Measurements from ENCODE around the gene CDC25C. TPM values are rescaled to one million over a fixed set of nuclear protein-coding genes. Genes with fewer than 3 reads are reported as not detected.

Gene CDC25C
- polyA plus RNA-seq, 1 of the 3 experiments (the other 2 are of a cell fraction), result 5.2 TPM

DNA sequence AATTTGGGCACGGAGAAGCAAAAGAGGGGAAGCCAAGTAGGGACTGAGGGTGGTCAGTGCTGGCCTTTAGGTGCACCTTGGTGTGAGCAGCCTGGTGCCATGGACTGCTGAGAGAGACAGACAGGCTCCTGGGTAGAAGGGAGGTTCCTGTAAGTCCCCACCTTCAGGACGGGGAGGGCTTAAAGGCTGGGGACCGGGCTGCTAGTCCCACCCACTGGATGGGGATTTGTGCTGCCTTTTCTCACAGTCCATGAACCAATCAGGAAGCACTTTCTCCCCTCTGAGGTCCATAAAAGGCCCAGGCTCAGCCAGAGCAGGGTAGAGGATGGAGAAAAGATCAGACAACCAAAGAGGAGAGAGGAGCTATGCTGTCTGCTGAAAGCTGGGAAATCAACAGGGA, 15.2 kb downstream of the CDC25C start:
- Histone ChIP-seq H3K9me2 (no peaks in the 10 kb centered on the region), H3K36me3 (replicated peaks in 1 of 2; ENCODE audit: control insufficient read depth in 1 of 2, insufficient read depth in 2 of 2, low read length in 1 of 2) (peaks cover 0 to 5% of the 10 kb centered on the region in 2 experiments), H4K20me1 (ENCODE audit: insufficient read depth) (no peaks in the 10 kb centered on the region), H3K27me3 (ENCODE audit: insufficient read depth) (no peaks in the 10 kb centered on the region), H3K27ac (ENCODE audit: low read depth in 2 of 2, low read length in 1 of 2) (no peak overlapping the region), H2AFZ (ENCODE audit: low read depth) (no peak overlapping the region), H3K4me2 (no peak overlapping the region), H3F3A (replicated peaks; ENCODE audit: insufficient read depth) (no peaks in the 10 kb centered on the region), H3K9ac (no peak overlapping the region), H3K79me2 (ENCODE audit: insufficient read depth) (no peaks in the 10 kb centered on the region), H3K4me3 (ENCODE audit: low read depth in 2 of 2, low read length in 1 of 2) (no peak overlapping the region), H3K9me3 (no peaks in the 10 kb centered on the region), H3K4me1 (ENCODE audit: control insufficient read depth in 1 of 2, insufficient read depth in 2 of 2, low read depth in 1 of 2, low read length in 1 of 2) (no peaks in the 10 kb centered on the region)
- no peak for TF ChIP-seq MAX (IDR thresholded peaks at IDR 0.05; ENCODE audit: low read depth)
- TF ChIP-seq JUND (IDR thresholded peaks at IDR 0.05), result no peak
- TF ChIP-seq USF2 (IDR thresholded peaks at IDR 0.05; ENCODE audit: borderline replicate concordance, low read depth, low read length), result no peak
- 80% methylated on average over 3 of the region's 3 CpGs for WGBS (ENCODE audit: low lambda C conversion rate)
- no peak for DNase-seq
- CTCF ChIA-PET, result interaction anchor here (0.8 to 3.5 kb wide), 4 partner anchors 11 to 280 kb away, joined by 3 to 18 read pairs (median 3); partner anchors contain the start of gene KDM3B
- POLR2A ChIA-PET, result no interaction called here

DNA sequence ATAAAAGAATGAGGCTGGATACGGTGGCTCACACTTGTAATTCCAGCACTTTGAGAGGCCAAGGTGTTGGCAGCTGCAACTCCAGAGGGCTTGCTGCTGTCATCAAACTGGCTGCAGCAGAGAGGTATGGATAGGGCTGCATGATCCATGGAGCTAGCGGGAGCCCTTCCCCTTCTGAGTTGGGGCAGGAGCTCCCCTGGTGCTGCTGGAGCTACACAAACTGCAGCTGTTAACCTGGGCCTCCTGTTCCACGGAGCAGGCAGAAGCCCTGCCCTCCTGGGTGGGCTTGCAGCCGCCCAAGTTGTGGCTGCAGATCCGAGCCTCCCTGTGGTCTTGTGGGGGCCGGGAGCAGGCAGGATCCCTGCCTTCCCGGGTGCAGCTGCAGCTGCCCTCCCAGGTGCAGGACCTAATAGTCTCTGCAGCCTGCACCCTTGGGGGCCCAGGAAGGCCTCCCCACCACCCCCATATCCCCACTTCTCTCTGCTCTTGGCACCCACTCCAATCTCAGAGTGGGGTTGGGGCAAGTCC, 15.8 kb downstream of the CDC25C start:
- Histone ChIP-seq H3K4me3 (ENCODE audit: low read depth in 2 of 2, low read length in 1 of 2) (no peak overlapping the region), H3K4me2 (no peak overlapping the region), H3K79me2 (ENCODE audit: insufficient read depth) (no peaks in the 10 kb centered on the region), H3K36me3 (replicated peaks in 1 of 2; ENCODE audit: control insufficient read depth in 1 of 2, insufficient read depth in 2 of 2, low read length in 1 of 2) (peaks cover 0 to 5% of the 10 kb centered on the region in 2 experiments), H3K27me3 (ENCODE audit: insufficient read depth) (no peaks in the 10 kb centered on the region), H3K27ac (ENCODE audit: low read depth in 2 of 2, low read length in 1 of 2) (no peak overlapping the region), H3K9me3 (no peaks in the 10 kb centered on the region), H3F3A (replicated peaks; ENCODE audit: insufficient read depth) (no peaks in the 10 kb centered on the region), H3K9ac (no peak overlapping the region), H2AFZ (ENCODE audit: low read depth) (no peak overlapping the region), H3K9me2 (no peaks in the 10 kb centered on the region), H4K20me1 (ENCODE audit: insufficient read depth) (no peaks in the 10 kb centered on the region), H3K4me1 (ENCODE audit: control insufficient read depth in 1 of 2, insufficient read depth in 2 of 2, low read depth in 1 of 2, low read length in 1 of 2) (no peaks in the 10 kb centered on the region)
- no peak for TF ChIP-seq IRF3 (IDR thresholded peaks at IDR 0.05; ENCODE audit: low read depth, low read length)
- no peak for TF ChIP-seq CHD2 (IDR thresholded peaks at IDR 0.05; ENCODE audit: low read length, partially characterized antibody)
- TF ChIP-seq ELF1 (IDR thresholded peaks at IDR 0.05), result no peak
- TF ChIP-seq, protein P1, sequence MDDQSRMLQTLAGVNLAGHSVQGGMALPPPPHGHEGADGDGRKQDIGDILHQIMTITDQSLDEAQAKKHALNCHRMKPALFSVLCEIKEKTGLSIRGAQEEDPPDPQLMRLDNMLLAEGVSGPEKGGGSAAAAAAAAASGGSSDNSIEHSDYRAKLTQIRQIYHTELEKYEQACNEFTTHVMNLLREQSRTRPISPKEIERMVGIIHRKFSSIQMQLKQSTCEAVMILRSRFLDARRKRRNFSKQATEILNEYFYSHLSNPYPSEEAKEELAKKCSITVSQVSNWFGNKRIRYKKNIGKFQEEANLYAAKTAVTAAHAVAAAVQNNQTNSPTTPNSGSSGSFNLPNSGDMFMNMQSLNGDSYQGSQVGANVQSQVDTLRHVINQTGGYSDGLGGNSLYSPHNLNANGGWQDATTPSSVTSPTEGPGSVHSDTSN (IDR thresholded peaks at IDR 0.05), result no peak
- TF ChIP-seq MEF2A (IDR thresholded peaks at IDR 0.05; ENCODE audit: borderline replicate concordance, low read depth), result no peak
- no peak for TF ChIP-seq SMC3 (IDR thresholded peaks at IDR 0.05; ENCODE audit: low read depth, low read length)
- no peak for TF ChIP-seq CTCF (IDR thresholded peaks at IDR 0.05)
- TF ChIP-seq TAF1 (IDR thresholded peaks at IDR 0.05; ENCODE audit: borderline replicate concordance, low read depth, low read length), result no peak
- no peak for TF ChIP-seq FOXJ3 (CRISPR knock-in tag; IDR thresholded peaks at IDR 0.05)
- TF ChIP-seq RAD21 (IDR thresholded peaks at IDR 0.05; ENCODE audit: low read length), result no peak
- CTCF ChIA-PET, result interaction anchor here (0.9 kb wide), 1 partner anchor 11 kb away, joined by 3 read pairs; no protein-coding TSS in a partner anchor
- POLR2A ChIA-PET, result no interaction called here
- WGBS (ENCODE audit: low lambda C conversion rate), result 87% methylated on average over 1 of the region's 7 CpGs
- no peak for DNase-seq

All from SK-N-SH (cell line).